Endothelial cell of coronary artery (primary cell): ENCODE results near the gene KMO. TPM values are rescaled to one million over a fixed set of nuclear protein-coding genes. Genes with fewer than 3 reads are reported as not detected.

ENCODE experiments used
- total RNA-seq: library from RNA; depleted of rRNA; stranded (reverse); fragments of >200 nt; gene quantifications from 2 replicates; pipeline ENCODE4 v1.2.3, GENCODE V29; 2014

Gene KMO
- total RNA-seq, result under 0.01 TPM in 1 of 2 replicates, not detected in the other

GRCh38 chr1:241532162-241532531 lies at the start of gene KMO:
KMO (plus strand) TSS chr1:241532378; CDS start chr1:241532445, 67 bp downstream.

GRCh38 chr1:241519308-241520079 lies 12.7 kb upstream of the KMO start, which contains the start of gene FH:
FH (minus strand) TSS chr1:241519755; CDS start chr1:241519722, 33 bp downstream.

GRCh38 chr1:241640149-241640866 lies 108.1 kb downstream of the KMO start, which contains the start of the genes CHML and OPN3:
CHML (minus strand) TSS chr1:241640369; CDS start chr1:241635766, 4,603 bp downstream.
OPN3 (minus strand) TSS chr1:241640369; CDS start chr1:241640254, 115 bp downstream.

Other genes with a start within 250 kb of the KMO start
- gene RGS7, start 175.2 kb upstream of the KMO start, total RNA-seq, result 0.09 and 0.19 TPM in 2 replicates
- gene FH, start 12.6 kb upstream of the KMO start, total RNA-seq, result 73.2 and 88.2 TPM in 2 replicates
- 13.7 and 14.0 TPM in 2 replicates for gene CHML, start 108.0 kb downstream of the KMO start, total RNA-seq
- gene OPN3, start 108.0 kb downstream of the KMO start, total RNA-seq, result 12.7 and 21.7 TPM in 2 replicates
- not detected in 2 replicates for gene WDR64, start 119.9 kb downstream of the KMO start, total RNA-seq